AG09319 (cell line): ENCODE results near the gene UVRAG.

ENCODE experiments used
- DNase-seq: peaks from one replicate; pipeline ENCODE4 v3.0.0-alpha.2; 2010; ENCODE audit warnings: low read depth; ENCODE audit errors: extremely low read depth
- TF ChIP-seq, protein P1 (sequence below): IDR thresholded peaks from 2 replicates; pipeline ENCODE4 v1.5.1; 2011; ENCODE audit warnings: low read depth, mild to moderate bottlenecking, inconsistent platforms, low read length, moderate library complexity

The UVRAG gene

DNA sequence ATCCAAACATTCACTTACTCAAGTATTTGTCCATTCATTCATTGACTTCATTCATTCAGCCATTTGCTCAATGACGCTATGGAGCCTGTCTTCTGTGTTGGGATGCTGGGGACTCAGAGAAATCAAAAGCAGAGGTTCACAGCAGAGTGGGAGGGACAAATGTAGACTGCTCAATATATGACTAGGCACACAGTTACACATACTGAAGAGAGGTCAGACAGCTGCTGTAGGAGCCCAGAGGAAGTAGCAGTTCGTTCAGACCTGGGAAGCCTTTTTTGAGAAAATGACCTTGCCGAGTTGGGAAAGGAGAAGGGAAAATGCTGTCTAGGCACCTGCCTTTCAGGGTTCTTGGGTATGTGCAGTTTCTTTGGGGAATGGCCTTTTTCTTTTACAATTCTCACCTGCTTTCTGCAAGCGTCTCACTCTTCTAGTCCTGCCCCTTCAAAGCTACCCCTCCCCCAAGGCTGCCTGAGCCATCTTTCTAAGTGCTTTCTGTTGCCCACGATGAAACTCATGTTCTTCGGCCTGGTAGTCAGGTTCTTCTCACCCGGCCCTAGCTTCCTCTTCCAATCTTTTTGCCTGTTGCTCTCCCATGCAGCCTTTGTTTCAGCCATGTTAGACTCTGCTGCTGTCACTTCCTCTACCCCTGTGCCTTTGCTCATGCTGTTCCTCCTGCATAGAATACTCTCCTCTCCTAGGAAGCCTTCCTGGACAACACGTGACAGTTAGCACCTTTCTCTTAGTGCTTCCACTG, 4.2 kb upstream of the UVRAG start:
- DNase-seq = no peak
- TF ChIP-seq, protein P1, sequence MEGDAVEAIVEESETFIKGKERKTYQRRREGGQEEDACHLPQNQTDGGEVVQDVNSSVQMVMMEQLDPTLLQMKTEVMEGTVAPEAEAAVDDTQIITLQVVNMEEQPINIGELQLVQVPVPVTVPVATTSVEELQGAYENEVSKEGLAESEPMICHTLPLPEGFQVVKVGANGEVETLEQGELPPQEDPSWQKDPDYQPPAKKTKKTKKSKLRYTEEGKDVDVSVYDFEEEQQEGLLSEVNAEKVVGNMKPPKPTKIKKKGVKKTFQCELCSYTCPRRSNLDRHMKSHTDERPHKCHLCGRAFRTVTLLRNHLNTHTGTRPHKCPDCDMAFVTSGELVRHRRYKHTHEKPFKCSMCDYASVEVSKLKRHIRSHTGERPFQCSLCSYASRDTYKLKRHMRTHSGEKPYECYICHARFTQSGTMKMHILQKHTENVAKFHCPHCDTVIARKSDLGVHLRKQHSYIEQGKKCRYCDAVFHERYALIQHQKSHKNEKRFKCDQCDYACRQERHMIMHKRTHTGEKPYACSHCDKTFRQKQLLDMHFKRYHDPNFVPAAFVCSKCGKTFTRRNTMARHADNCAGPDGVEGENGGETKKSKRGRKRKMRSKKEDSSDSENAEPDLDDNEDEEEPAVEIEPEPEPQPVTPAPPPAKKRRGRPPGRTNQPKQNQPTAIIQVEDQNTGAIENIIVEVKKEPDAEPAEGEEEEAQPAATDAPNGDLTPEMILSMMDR = no peak

DNA sequence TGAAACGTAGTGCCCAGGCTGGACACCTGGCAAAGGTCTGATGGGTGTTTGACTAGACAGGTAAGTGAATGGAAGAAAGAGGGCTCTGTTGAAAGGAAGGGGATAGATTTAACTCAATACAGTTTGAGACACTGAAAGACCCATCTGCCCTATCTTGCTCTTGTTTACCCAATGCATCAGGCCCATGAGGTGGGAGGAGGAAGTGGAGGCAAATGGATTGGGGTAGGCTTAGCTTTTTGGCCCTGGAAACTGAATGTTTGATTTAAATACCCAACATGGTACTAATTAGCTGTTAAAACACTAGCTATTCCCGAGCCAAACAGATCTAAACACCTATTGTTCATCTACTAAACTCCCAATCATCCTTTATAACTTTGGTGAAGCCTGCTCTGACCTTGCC, 3.5 kb upstream of the UVRAG start:
- TF ChIP-seq, protein P1 = no peak
- DNase-seq = no peak

DNA sequence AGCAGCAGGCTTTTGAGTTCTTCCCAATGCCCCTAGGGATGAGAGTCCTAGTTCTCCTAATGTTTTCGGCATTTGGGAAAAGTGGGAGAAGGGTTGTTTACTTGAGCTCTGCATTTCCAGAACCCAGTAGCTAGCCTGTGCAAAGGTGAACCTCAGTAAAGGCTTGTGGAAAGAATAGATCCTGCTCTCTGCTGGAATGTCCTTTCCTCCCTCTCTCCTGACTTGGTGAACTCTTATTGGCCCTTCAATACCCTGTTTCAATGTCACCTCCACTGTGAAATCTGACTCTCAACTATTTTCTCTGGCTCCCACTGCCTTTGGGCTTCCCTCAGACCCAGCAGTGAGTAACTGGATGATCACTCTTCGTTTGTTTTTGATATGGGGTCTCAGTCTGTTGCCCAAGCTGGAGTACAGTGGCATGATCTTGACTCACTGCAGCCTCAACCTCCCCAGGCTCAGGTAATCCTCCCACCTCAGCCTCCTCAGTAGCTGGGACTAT, 2.4 kb upstream of the UVRAG start:
- TF ChIP-seq, protein P1 = no peak
- no peak for DNase-seq

DNA sequence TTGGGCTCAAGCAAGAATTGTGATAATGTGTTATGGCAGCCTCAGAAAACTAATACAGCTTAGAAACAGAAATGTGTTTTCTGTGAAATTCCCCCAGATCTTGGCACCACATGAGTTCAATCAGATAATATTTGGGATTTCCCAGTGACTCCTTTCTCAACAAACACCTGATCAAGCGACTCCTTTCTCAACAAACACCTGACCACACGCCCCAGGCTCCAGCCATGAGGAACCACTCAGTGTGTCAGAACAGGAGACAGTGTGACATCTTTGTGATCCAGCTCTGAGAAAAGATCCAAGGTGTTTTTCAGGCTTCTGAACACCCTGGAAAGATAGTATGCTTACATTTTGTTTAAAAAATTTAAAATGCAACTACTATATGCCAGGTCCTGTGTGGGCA, 1.9 kb upstream of the UVRAG start:
- DNase-seq = no peak
- TF ChIP-seq, protein P1 = no peak

DNA sequence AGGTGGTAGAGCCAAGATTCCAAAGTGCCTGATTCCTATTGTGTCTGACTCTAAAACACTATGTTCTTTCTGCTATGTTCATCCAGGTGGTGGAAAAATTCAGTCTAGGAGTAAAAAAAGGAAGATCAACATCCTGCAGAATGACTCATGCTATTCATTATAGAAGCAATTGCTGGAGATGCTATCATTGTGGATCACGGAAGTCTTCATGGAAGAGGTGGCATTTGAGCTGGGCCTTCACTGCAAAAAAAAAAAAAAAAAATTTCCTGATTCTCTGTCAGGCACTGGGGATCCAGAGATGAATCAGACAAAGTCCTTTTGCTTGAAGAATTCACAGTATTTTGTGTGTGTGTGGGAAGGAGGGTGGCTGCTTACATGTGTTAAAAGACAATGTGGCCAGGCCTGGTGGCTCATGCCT, 1.4 kb upstream of the UVRAG start:
- no peak for DNase-seq
- TF ChIP-seq, protein P1 = no peak

DNA sequence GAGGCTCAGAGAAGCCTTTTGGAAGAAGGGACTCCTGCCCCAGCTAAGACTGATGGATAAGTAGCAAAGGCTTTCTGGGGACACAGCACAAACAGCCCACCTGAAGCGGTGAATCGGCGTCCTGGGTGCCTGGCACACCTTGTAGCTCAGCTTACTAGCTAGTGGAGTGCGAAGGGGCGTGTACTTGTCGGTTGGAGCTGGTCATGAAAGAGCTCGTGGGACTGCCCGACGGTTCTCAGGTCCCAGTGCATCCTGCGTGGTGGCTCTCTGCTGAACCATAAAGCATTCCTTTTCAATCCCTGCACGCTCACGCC, 690 bp upstream of the UVRAG start:
- TF ChIP-seq, protein P1 = no peak
- DNase-seq = no peak

DNA sequence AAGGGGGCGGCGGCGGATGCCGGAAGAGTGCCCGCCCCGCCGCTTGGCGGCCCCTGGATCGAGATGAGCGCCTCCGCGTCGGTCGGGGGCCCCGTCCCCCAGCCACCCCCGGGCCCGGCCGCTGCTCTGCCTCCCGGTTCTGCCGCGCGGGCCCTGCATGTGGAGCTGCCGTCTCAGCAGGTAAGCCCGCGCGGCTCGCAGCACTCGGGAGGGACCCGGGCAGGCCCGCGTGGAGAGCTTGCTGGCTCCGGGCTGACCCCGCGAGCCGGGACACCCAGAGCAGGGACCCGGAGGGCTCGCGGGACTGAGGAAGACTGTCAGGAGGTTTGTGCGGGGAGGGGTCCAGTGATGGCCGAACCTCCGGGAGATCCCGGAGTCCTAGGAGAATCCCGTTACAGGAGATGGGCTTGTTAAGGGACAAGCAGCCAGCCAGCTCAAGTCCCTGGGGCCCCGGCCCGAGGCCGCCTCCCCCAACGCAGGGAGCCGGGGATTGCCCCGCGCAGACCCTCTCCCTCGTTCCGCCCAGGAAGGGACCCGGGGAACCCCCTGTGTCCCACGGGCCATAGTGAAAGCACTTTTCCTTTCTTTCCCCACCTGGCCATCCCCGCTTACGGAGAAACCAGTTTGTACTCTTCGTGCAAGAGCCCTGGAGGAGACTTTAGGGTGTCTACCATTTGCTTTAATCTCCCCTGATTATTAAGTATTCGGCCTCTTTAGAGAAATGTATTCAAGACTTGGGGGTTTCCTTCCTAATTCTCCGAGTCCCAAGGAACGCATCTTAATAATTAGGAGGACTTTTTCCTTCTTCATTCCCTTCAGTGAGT, 547 bp downstream of the UVRAG start:
- peak; percentile 3 for DNase-seq

More for the DNA sequence above, 547 bp downstream of the UVRAG start:
- TF ChIP-seq, protein P1 = no peak
